ENCODE data around the gene HBS1L. TPM values are rescaled to one million over a fixed set of nuclear protein-coding genes. Genes with fewer than 3 reads are reported as not detected.

HBS1L gene
- total RNA-seq, 4 donors from 2014 or later: 30.1 to 55.1 (median 40.4) TPM

GRCh38 chr6:135095716-135096115, 41.1 kb upstream of the HBS1L start:
- no peak for TF ChIP-seq CTCF (IDR thresholded peaks at IDR 0.05)
- no peak for TF ChIP-seq POLR2A (IDR thresholded peaks at IDR 0.05)
- WGBS, 2 donors: 85 to 88% methylated on average over 3 of the region's 3 CpGs
- intact Hi-C loops (cut with DNase I; ENCODE audit: low total_unique reads): no loop called here

GRCh38 chr6:135094403-135094821, 39.8 kb upstream of the HBS1L start:
- TF ChIP-seq POLR2A (IDR thresholded peaks at IDR 0.05): no peak
- TF ChIP-seq CTCF (IDR thresholded peaks at IDR 0.05): no peak
- intact Hi-C loops (cut with DNase I; ENCODE audit: low total_unique reads): no loop called here
- H3K4me3 ChIP-seq (ENCODE audit: low read depth, poor library complexity, severe bottlenecking): no peak overlapping the region
- WGBS, 2 donors: 76 to 79% methylated on average over 1 of the region's 1 CpG
- DNase-seq (ENCODE audit: low spot score in 2 of 2): no peak

More at GRCh38 chr6:135095716-135096115, 41.1 kb upstream of the HBS1L start:
- no peak for DNase-seq (ENCODE audit: low spot score in 2 of 2)
- no peak overlapping the region for H3K4me3 ChIP-seq (ENCODE audit: low read depth, poor library complexity, severe bottlenecking)

GRCh38 chr6:135093578-135093977, 39.0 kb upstream of the HBS1L start:
- TF ChIP-seq CTCF (IDR thresholded peaks at IDR 0.05) (no peak), POLR2A (IDR thresholded peaks at IDR 0.05) (no peak)
- intact Hi-C loops (cut with DNase I; ENCODE audit: low total_unique reads): no loop called here
- 76 to 92% methylated on average over 5 of the region's 5 CpGs for WGBS, 2 donors
- H3K4me3 ChIP-seq (ENCODE audit: low read depth, poor library complexity, severe bottlenecking): no peak overlapping the region
- DNase-seq (ENCODE audit: low spot score in 2 of 2): no peak

GRCh38 chr6:135092724-135093123, 38.1 kb upstream of the HBS1L start:
- DNase-seq (ENCODE audit: low spot score in 2 of 2): no peak
- WGBS, 2 donors: 90 to 91% methylated on average over 3 of the region's 3 CpGs
- intact Hi-C loops (cut with DNase I; ENCODE audit: low total_unique reads): no loop called here
- TF ChIP-seq POLR2A (IDR thresholded peaks at IDR 0.05): no peak
- no peak for TF ChIP-seq CTCF (IDR thresholded peaks at IDR 0.05)
- H3K4me3 ChIP-seq (ENCODE audit: low read depth, poor library complexity, severe bottlenecking): no peak overlapping the region

GRCh38 chr6:135090819-135091218, 36.2 kb upstream of the HBS1L start:
- DNase-seq (ENCODE audit: low spot score in 2 of 2): no peak
- intact Hi-C loops (cut with DNase I; ENCODE audit: low total_unique reads): no loop called here
- WGBS, 2 donors: 94% methylated on average over 2 of the region's 2 CpGs
- H3K4me3 ChIP-seq (ENCODE audit: low read depth, poor library complexity, severe bottlenecking): no peak overlapping the region
- TF ChIP-seq CTCF (IDR thresholded peaks at IDR 0.05) (no peak), POLR2A (IDR thresholded peaks at IDR 0.05) (no peak)

- WGBS, 2 donors: 86 to 89% methylated on average over 4 of the region's 4 CpGs
- no peak for TF ChIP-seq POLR2A (IDR thresholded peaks at IDR 0.05)
- TF ChIP-seq CTCF (IDR thresholded peaks at IDR 0.05): no peak
- H3K4me3 ChIP-seq (ENCODE audit: low read depth, poor library complexity, severe bottlenecking): no peak overlapping the region
- no peak for DNase-seq (ENCODE audit: low spot score in 2 of 2)
- intact Hi-C loops (cut with DNase I; ENCODE audit: low total_unique reads): no loop called here
Observed at GRCh38 chr6:135089901-135090300, 35.3 kb upstream of the HBS1L start.
